ENCODE measurements around the gene F5.

Gene F5

GRCh38 chr1:169473347-169473746 lies 112.9 kb downstream of the F5 start:
- DNase-seq: no peak

GRCh38 chr1:169472738-169473137 lies 113.5 kb downstream of the F5 start:
- DNase-seq: no peak

DNA sequence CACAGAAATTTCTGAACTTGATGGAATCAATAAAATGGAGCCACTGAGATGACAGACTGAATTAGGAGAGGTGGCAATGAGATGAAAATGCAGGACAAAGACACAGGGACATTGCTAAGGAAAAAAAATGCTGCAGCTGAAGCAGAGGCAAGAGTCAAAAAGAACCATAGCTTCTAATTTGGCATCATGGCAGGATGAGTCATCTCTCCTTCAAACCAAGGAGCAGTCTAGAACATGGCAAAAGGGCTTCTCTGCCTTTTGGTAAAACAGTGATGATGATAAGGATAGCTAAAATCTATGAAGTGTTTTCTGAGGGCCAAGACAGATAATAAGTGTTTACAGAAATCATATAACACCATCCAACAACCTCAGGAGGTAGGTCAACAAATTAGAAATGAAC lies 117.3 kb downstream of the F5 start:
- DNase-seq: no peak

- no peak for DNase-seq
Observed at GRCh38 chr1:169466259-169467230, 119.7 kb downstream of the F5 start.

GRCh38 chr1:169465281-169465680 lies 121.0 kb downstream of the F5 start:
- DNase-seq: no peak
